Measurements from ENCODE around the gene TECR. TPM values are rescaled to one million over a fixed set of nuclear protein-coding genes. Genes with fewer than 3 reads are reported as not detected.

Gene TECR
- total RNA-seq, 1 donor from 2014 or later: 127 TPM

GRCh38 chr19:14507704-14508542, 21.5 kb upstream of the TECR start:
- intact Hi-C loops (cut with micrococcal nuclease): loop anchor here (1.0 to 2.0 kb wide), 3 partner anchors 10 to 21 kb away; partner anchors contain the start of genes DNAJB1 and TECR

- intact Hi-C loops (cut with micrococcal nuclease): no loop called here
These were observed 18.8 kb upstream of the TECR start for GRCh38 chr19:14510311-14511228.

GRCh38 chr19:14511229-14511593, 18.2 kb upstream of the TECR start:
- intact Hi-C loops (cut with micrococcal nuclease): no loop called here

- intact Hi-C loops (cut with micrococcal nuclease): no loop called here
These were observed 16.9 kb upstream of the TECR start for GRCh38 chr19:14512406-14512961.

- intact Hi-C loops (cut with micrococcal nuclease): no loop called here
These were observed 15.1 kb upstream of the TECR start for GRCh38 chr19:14514215-14514863.

- intact Hi-C loops (cut with micrococcal nuclease): no loop called here
These were observed 13.8 kb upstream of the TECR start for GRCh38 chr19:14515501-14516047.

GRCh38 chr19:14516048-14516534, 13.3 kb upstream of the TECR start:
- intact Hi-C loops (cut with micrococcal nuclease): no loop called here

GRCh38 chr19:14516746-14517438, 12.5 kb upstream of the TECR start:
- intact Hi-C loops (cut with micrococcal nuclease): no loop called here

- intact Hi-C loops (cut with micrococcal nuclease): no loop called here
These were observed 12.0 kb upstream of the TECR start for GRCh38 chr19:14517446-14517839.

- intact Hi-C loops (cut with micrococcal nuclease): loop anchor here (1.0 to 2.0 kb wide), 7 partner anchors 11 to 565 kb away; partner anchors contain the start of genes ASF1B, DCAF15, DDX39A and TECR
These were observed 11.4 kb upstream of the TECR start, which contains the start of gene DNAJB1 for GRCh38 chr19:14517840-14518505. TSS of gene DNAJB1 (minus strand) at chr19:14518397. CDS start at chr19:14518349, 48 bp downstream.

GRCh38 chr19:14519245-14519859, 10.0 kb upstream of the TECR start:
- intact Hi-C loops (cut with micrococcal nuclease): loop anchor here (2.0 kb wide), 2 partner anchors 383 to 567 kb away; partner anchors contain the start of genes ASF1B and DCAF15

- intact Hi-C loops (cut with micrococcal nuclease): loop anchor here (2.0 to 10.0 kb wide), 6 partner anchors 383 to 1735 kb away; partner anchors contain the start of genes ASF1B, DCAF15, IER2 and RFX1
These were observed 9.5 kb upstream of the TECR start for GRCh38 chr19:14519860-14520407.

- intact Hi-C loops (cut with micrococcal nuclease): loop anchor here (10.0 kb wide), 4 partner anchors 516 to 1736 kb away; partner anchors contain the start of genes IER2, RFX1, STX10 and TPM4
These were observed 8.9 kb upstream of the TECR start for GRCh38 chr19:14520543-14520942.

GRCh38 chr19:14525729-14526128, 3.7 kb upstream of the TECR start:
- intact Hi-C loops (cut with micrococcal nuclease): loop anchor here (10.0 kb wide), 4 partner anchors 521 to 1741 kb away; partner anchors contain the start of genes IER2, RFX1, STX10 and TPM4

- intact Hi-C loops (cut with micrococcal nuclease): loop anchor here (10.0 kb wide), 4 partner anchors 522 to 1742 kb away; partner anchors contain the start of genes IER2, RFX1, STX10 and TPM4
These were observed 3.0 kb upstream of the TECR start for GRCh38 chr19:14526423-14526822.

- intact Hi-C loops (cut with micrococcal nuclease): loop anchor here (1.0 to 10.0 kb wide), 13 partner anchors 10 to 1744 kb away; partner anchors contain the start of genes DDX39A, DNAJB1, GIPC1 and IER2
These were observed 758 bp upstream of the TECR start for GRCh38 chr19:14528419-14529253.

GRCh38 chr19:14530005-14530348, 583 bp downstream of the TECR start:
- intact Hi-C loops (cut with micrococcal nuclease): no loop called here

Data from T-helper 1 cell treated with Interleukin-12 subunit alpha and Interleukin-12 subunit beta and Interleukin-4 antibody, amounts not matched to agents 30 ng/mL and 1 ng/mL, for 36 hours (primary cell).